Tibial nerve (tissue), 4 donors: Measurements from ENCODE around the gene MROH8. TPM values are rescaled to one million over a fixed set of nuclear protein-coding genes. Genes with fewer than 3 reads are reported as not detected.
A peak's percentile ranks its signal among the peaks of the same experiment; 100 is the strongest.

Source experiments
- DNase-seq, 2 donors: peaks; one replicate each; pipeline ENCODE4 v3.0.0-alpha.2; 2019; ENCODE audit warnings: low spot score in 2 of 2
- H3K27ac ChIP-seq, 4 donors: fragments of 200-600 bp; sonication (generic) in 3 of 4; one replicate each; pipeline ENCODE4 v1.5.1; 2017 to 2019; ENCODE audit warnings: mild to moderate bottlenecking in 1 of 4
- H3K27me3 ChIP-seq, 2 donors: fragments of 200-600 bp; sonication (generic) in 1 of 2; one replicate each; pipeline versions ENCODE4 v1.5.1 to v1.6.0; 2017 to 2019
- H3K36me3 ChIP-seq, 3 donors: fragments of 200-600 bp; sonication (generic); one replicate each; pipeline ENCODE4 v1.5.1; 2018 to 2019
- H3K4me1 ChIP-seq, 4 donors: fragments of 200-600 bp; sonication (generic) in 3 of 4; one replicate each; pipeline ENCODE4 v1.5.1; 2017 to 2019
- H3K4me3 ChIP-seq, 4 donors: fragments of 200-600 bp; sonication (generic) in 3 of 4; one replicate each; pipeline ENCODE4 v1.5.1; 2017 to 2019; ENCODE audit warnings: mild to moderate bottlenecking in 1 of 4, moderate library complexity in 1 of 4
- H3K9me3 ChIP-seq, 4 donors: fragments of 200-600 bp; sonication (generic) in 3 of 4; one replicate each; pipeline ENCODE4 v1.5.1; 2017 to 2019
- EP300 ChIP-seq, 2 donors: sonication (generic); formaldehyde crosslinking; IDR thresholded peaks; one replicate each; pipeline ENCODE4 v1.6.1; 2017; ENCODE audit warnings: antibody characterized with exemption in 2 of 2, mild to moderate bottlenecking in 1 of 2
- POLR2A ChIP-seq, 2 donors: fragments of 450-650 bp; IDR thresholded peaks; one replicate each; pipeline ENCODE4 v1.6.1; 2017; ENCODE audit warnings: antibody characterized with exemption in 2 of 2, mild to moderate bottlenecking in 2 of 2, moderate library complexity in 2 of 2
- WGBS, 2 donors: methylation state at CpG; one replicate each; pipeline ENCODE4 v1.1.5; 2018; 5-methylcytosine and 5-hydroxymethylcytosine counted together
- total RNA-seq, 4 donors: library from RNA; depleted of rRNA; stranded (reverse); fragments of >200 nt; gene quantifications; one replicate each; pipeline ENCODE4 v1.1.0, GENCODE V29; 2016
- TF ChIP-seq, protein P1 (sequence below), 5 experiments: fragments of 200-600 bp in 3 of 5; fragments of 450-650 bp in 2 of 5; sonication (generic) in 3 of 5; IDR thresholded peaks; one replicate each; pipeline ENCODE4 v1.5.1; 2016 to 2019; ENCODE audit warnings: antibody characterized with exemption in 5 of 5, mild to moderate bottlenecking in 3 of 5, moderate library complexity in 2 of 5

MROH8 gene
- total RNA-seq, 4 donors from 2014 or later: 1.9 to 2.7 (median 2.4) TPM

DNA sequence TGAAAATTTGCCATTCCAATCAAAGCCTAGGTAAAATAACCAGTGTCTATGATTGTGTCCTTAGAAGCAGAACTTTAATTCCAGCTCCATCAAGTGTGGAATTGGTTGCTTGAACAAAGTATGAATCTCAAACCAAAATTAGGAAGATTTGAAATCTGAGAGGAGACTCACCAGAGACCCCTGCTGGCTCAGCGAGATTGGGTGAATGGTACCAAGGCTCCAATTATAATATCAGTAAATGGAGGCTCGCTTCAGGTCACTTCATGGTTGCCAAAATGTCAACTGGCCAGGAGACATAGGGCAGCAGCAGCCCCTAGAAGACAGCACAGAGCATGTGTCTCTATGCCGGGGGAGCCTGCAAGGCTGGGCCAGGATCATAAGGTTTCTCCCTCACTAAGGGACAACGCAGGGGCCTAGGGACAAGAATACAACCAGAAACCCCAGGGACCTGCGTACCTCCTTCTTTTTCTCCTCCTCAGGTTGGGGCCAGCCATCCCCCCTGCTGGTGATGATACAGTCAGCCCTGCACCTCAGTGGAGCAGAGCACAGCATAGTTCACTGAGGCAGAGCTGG, 97.5 kb downstream of the MROH8 start:
- peak; percentile 14 to 41 for DNase-seq
- Histone ChIP-seq H3K4me1 (no peaks in the 10 kb centered on the region), H3K9me3 (no peaks in the 10 kb centered on the region), H3K4me3 (no peak overlapping the region), H3K27ac (peak overlapping the region in 1 of 4 donors; percentile 16), H3K36me3 (peaks cover 0 to 43% (median 0%) of the 10 kb centered on the region in 3 donors), H3K27me3 (no peaks in the 10 kb centered on the region)
- WGBS, 2 donors: 88 to 90% methylated on average over 5 of the region's 5 CpGs
- TF ChIP-seq, protein P1, sequence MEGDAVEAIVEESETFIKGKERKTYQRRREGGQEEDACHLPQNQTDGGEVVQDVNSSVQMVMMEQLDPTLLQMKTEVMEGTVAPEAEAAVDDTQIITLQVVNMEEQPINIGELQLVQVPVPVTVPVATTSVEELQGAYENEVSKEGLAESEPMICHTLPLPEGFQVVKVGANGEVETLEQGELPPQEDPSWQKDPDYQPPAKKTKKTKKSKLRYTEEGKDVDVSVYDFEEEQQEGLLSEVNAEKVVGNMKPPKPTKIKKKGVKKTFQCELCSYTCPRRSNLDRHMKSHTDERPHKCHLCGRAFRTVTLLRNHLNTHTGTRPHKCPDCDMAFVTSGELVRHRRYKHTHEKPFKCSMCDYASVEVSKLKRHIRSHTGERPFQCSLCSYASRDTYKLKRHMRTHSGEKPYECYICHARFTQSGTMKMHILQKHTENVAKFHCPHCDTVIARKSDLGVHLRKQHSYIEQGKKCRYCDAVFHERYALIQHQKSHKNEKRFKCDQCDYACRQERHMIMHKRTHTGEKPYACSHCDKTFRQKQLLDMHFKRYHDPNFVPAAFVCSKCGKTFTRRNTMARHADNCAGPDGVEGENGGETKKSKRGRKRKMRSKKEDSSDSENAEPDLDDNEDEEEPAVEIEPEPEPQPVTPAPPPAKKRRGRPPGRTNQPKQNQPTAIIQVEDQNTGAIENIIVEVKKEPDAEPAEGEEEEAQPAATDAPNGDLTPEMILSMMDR (IDR thresholded peaks at IDR 0.05): peak; percentile 20 to 34 (median 31)
- TF ChIP-seq POLR2A (IDR thresholded peaks at IDR 0.05) (no peak), EP300 (IDR thresholded peaks at IDR 0.05) (no peak)

DNA sequence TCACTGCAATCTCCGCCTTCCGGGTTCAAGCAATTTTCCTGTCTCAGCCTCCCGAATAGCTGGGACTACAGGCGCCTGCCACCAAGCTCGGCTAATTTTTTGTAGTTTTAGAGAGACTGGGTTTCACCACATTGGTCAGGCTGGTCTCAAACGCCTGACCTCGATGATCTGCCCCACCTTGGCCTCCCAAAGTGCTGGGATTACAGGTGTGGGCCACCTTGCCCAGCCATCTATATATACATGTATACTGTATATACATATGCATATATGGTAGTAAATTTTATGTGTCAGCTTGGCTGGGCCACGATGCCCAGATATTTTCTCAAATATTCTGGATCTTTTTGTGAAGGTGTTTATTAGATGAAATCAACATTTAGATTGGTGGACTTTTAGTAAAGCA, 102.3 kb downstream of the MROH8 start:
- WGBS, 2 donors: 95 to 99% methylated on average over 8 of the region's 8 CpGs
- TF ChIP-seq, protein P1 (IDR thresholded peaks at IDR 0.05): no peak
- TF ChIP-seq EP300 (IDR thresholded peaks at IDR 0.05) (no peak), POLR2A (IDR thresholded peaks at IDR 0.05) (no peak)
- no peak for DNase-seq

DNA sequence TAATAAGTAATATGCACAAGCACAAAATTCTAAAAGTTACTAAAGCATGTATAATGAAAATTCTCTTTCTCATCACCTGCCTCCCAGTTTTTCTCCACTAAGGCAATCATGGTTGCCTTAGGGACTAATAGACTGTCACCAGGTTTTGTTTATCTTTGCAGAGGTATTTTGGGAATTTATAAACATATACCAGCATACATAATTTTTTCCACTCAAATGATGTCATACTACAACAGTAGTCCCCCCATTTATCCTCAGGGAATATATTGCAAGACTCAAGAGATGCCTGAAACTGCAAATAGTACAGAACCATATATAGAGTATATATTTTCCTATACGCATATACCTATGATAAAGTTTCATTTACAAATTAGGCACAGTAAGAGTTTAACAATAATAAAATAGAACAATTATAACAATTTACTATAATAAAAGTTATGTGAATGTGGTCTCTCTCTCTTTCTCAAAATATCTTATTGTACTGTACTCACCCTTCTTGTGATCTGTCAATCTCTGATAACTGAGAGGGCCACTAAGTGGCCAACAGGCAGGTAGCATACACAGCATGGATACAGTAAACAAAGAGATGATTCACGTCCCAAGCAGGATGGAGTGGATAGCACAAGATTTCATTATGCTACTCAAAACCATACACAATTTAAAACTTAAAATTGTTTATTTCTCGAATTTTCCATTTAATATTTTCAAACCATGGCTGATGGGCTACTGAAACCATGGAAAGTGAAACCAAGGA, 103.2 kb downstream of the MROH8 start:
- H3K36me3 ChIP-seq: peaks cover 0 to 23% (median 0%) of the 10 kb centered on the region in 3 donors
- H3K9me3 ChIP-seq: peaks cover 0 to 5% (median 0%) of the 10 kb centered on the region in 4 donors
- 92 to 96% methylated on average over 3 of the region's 3 CpGs for WGBS, 2 donors
- no peak overlapping the region for H3K27ac ChIP-seq
- no peaks in the 10 kb centered on the region for H3K27me3 ChIP-seq
- no peak for DNase-seq
- TF ChIP-seq, protein P1 (IDR thresholded peaks at IDR 0.05): no peak
- TF ChIP-seq POLR2A (IDR thresholded peaks at IDR 0.05): no peak
- TF ChIP-seq EP300 (IDR thresholded peaks at IDR 0.05): no peak
- H3K4me3 ChIP-seq: no peak overlapping the region
- no peaks in the 10 kb centered on the region for H3K4me1 ChIP-seq

More for the DNA sequence above, 102.3 kb downstream of the MROH8 start:
- Histone ChIP-seq H3K36me3 (peaks cover 0 to 26% (median 0%) of the 10 kb centered on the region in 3 donors), H3K27ac (no peak overlapping the region), H3K27me3 (no peaks in the 10 kb centered on the region), H3K9me3 (peaks cover 0 to 5% (median 0%) of the 10 kb centered on the region in 4 donors), H3K4me1 (no peaks in the 10 kb centered on the region), H3K4me3 (no peak overlapping the region)

DNA sequence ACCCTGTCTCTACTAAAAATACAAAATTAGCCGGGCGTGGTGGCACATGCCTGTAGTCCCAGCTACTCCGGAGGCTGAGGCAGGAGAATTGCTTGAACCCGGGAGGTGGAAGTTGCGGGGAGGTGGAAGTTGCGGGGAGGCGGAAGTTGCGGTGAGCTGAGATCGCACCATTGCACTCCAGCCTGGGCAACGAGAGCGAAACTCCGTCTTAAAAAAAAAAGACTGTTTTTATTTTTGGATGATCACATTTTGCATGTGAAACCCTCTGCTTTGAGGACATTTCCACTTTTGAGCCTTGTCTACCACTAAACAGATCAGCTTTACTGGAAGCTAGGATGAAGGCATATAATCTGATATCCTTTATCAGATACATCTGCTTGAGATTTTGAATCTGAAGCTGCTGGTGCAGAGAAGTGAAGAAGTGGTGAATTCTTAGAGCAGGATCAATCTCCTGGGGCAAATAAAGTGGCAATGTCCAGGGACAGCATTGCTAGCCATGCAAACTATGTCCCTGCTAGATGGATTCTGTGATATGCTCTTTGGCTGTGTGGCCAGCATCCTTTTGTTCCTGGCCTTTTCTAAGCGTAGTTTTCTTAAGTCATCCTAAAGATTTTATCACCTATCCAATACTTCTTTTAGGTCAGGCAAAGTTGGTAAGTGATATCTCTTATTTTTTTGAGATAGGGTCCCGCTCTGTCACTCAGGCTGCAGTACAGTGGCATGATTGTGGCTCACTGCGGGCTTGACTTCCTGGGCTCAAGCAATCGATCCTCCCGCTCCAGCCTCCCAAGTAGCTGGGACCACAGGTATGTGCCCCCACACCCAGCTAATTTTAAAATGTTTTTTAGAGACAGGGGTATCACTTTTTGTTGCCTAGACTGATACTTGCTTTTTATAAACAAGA, 106.8 kb downstream of the MROH8 start:
- TF ChIP-seq EP300 (IDR thresholded peaks at IDR 0.05) (no peak), POLR2A (IDR thresholded peaks at IDR 0.05) (no peak)
- TF ChIP-seq, protein P1 (IDR thresholded peaks at IDR 0.05): no peak
- no peak for DNase-seq
- H3K36me3 ChIP-seq: peaks cover 0 to 22% (median 0%) of the 10 kb centered on the region in 3 donors
- H3K27me3 ChIP-seq: no peaks in the 10 kb centered on the region
- no peaks in the 10 kb centered on the region for H3K4me1 ChIP-seq
- H3K27ac ChIP-seq: no peak overlapping the region
- WGBS, 2 donors: 90 to 94% methylated on average over 17 of the region's 17 CpGs
- no peak overlapping the region for H3K4me3 ChIP-seq
- H3K9me3 ChIP-seq: peaks cover 0 to 5% (median 0%) of the 10 kb centered on the region in 4 donors
